ENCODE data around the gene DPP10. TPM values are rescaled to one million over a fixed set of nuclear protein-coding genes. Genes with fewer than 3 reads are reported as not detected.

Gene DPP10
- total and polyA plus RNA-seq, 4 donors: 0.08 to 5.0 (median 0.27) TPM

GRCh38 chr2:115400940-115401339 lies 958.5 kb downstream of the DPP10 start:
- Histone ChIP-seq H3K27ac (ENCODE audit: low read depth in 1 of 2, low read length in 1 of 2) (no peak overlapping the region), H3K4me3 (no peak overlapping the region), H3K9me3 (ENCODE audit: control insufficient read depth in 4 of 4, insufficient read depth in 3 of 4, low read length in 3 of 4) (no peaks in the 10 kb centered on the region), H3K9ac (ENCODE audit: insufficient read depth in 1 of 2, low read length in 2 of 2) (no peak overlapping the region), H3K36me3 (ENCODE audit: control insufficient read depth in 4 of 4, insufficient read depth in 4 of 4, low read length in 4 of 4) (no peaks in the 10 kb centered on the region), H3K4me1 (ENCODE audit: control insufficient read depth in 5 of 5, insufficient read depth in 5 of 5, low read length in 5 of 5) (peaks cover 0 to 4% (median 0%) of the 10 kb centered on the region in 5 donors), H3K27me3 (ENCODE audit: control insufficient read depth in 3 of 3, insufficient read depth in 3 of 3, low read length in 2 of 3) (no peaks in the 10 kb centered on the region)
- no peak for DNase-seq
- 76 to 86% methylated on average over 2 of the region's 2 CpGs for WGBS, 2 donors
- TF ChIP-seq CTCF (IDR thresholded peaks at IDR 0.05; ENCODE audit: control extremely low read depth, extremely low read depth): no peak
- no peak for ATAC-seq (ENCODE audit: insufficient read depth, low FRiP score)

GRCh38 chr2:115412501-115412900 lies 970.1 kb downstream of the DPP10 start:
- Histone ChIP-seq H3K9me3 (ENCODE audit: control insufficient read depth in 4 of 4, insufficient read depth in 3 of 4, low read length in 3 of 4) (no peaks in the 10 kb centered on the region), H3K9ac (ENCODE audit: insufficient read depth in 1 of 2, low read length in 2 of 2) (no peak overlapping the region), H3K4me3 (no peak overlapping the region), H3K27ac (ENCODE audit: low read depth in 1 of 2, low read length in 1 of 2) (no peak overlapping the region), H3K27me3 (ENCODE audit: control insufficient read depth in 3 of 3, insufficient read depth in 3 of 3, low read length in 2 of 3) (no peaks in the 10 kb centered on the region), H3K4me1 (ENCODE audit: control insufficient read depth in 5 of 5, insufficient read depth in 5 of 5, low read length in 5 of 5) (peaks cover 0 to 16% (median 0%) of the 10 kb centered on the region in 5 donors), H3K36me3 (ENCODE audit: control insufficient read depth in 4 of 4, insufficient read depth in 4 of 4, low read length in 4 of 4) (no peaks in the 10 kb centered on the region)
- DNase-seq (no peak), ATAC-seq (ENCODE audit: insufficient read depth, low FRiP score) (no peak)
- 0% methylated on average over 1 of the region's 1 CpG for WGBS, 2 donors
- no peak for TF ChIP-seq CTCF (IDR thresholded peaks at IDR 0.05; ENCODE audit: control extremely low read depth, extremely low read depth)

- 76 to 80% methylated on average over 2 of the region's 2 CpGs for WGBS, 2 donors
Observed at GRCh38 chr2:115413791-115414190, 971.4 kb downstream of the DPP10 start.

More at GRCh38 chr2:115413791-115414190, 971.4 kb downstream of the DPP10 start:
- Histone ChIP-seq H3K27ac (ENCODE audit: low read depth in 1 of 2, low read length in 1 of 2) (no peak overlapping the region), H3K9ac (ENCODE audit: insufficient read depth in 1 of 2, low read length in 2 of 2) (no peak overlapping the region), H3K36me3 (ENCODE audit: control insufficient read depth in 4 of 4, insufficient read depth in 4 of 4, low read length in 4 of 4) (no peaks in the 10 kb centered on the region), H3K9me3 (ENCODE audit: control insufficient read depth in 4 of 4, insufficient read depth in 3 of 4, low read length in 3 of 4) (no peaks in the 10 kb centered on the region), H3K4me1 (ENCODE audit: control insufficient read depth in 5 of 5, insufficient read depth in 5 of 5, low read length in 5 of 5) (peaks cover 0 to 16% (median 0%) of the 10 kb centered on the region in 5 donors), H3K27me3 (ENCODE audit: control insufficient read depth in 3 of 3, insufficient read depth in 3 of 3, low read length in 2 of 3) (no peaks in the 10 kb centered on the region), H3K4me3 (no peak overlapping the region)
- ATAC-seq (ENCODE audit: insufficient read depth, low FRiP score) (no peak), DNase-seq (no peak)
- TF ChIP-seq CTCF (IDR thresholded peaks at IDR 0.05; ENCODE audit: control extremely low read depth, extremely low read depth): no peak

All from lung (tissue), 12 donors.